SK-N-MC (cell line): ENCODE measurements around the gene TACSTD2.

Experiments used
- EZH2 ChIP-seq: fragments of 200-600 bp; sonication (generic); IDR thresholded peaks from one replicate; pipeline ENCODE4 v1.6.1; 2017; ENCODE audit warnings: antibody characterized with exemption
- POLR2AphosphoS5 ChIP-seq: IDR thresholded peaks from 2 replicates; pipeline ENCODE4 v1.6.1; 2012; ENCODE audit warnings: mild to moderate bottlenecking, low read depth, low read length, borderline replicate concordance

DNA sequence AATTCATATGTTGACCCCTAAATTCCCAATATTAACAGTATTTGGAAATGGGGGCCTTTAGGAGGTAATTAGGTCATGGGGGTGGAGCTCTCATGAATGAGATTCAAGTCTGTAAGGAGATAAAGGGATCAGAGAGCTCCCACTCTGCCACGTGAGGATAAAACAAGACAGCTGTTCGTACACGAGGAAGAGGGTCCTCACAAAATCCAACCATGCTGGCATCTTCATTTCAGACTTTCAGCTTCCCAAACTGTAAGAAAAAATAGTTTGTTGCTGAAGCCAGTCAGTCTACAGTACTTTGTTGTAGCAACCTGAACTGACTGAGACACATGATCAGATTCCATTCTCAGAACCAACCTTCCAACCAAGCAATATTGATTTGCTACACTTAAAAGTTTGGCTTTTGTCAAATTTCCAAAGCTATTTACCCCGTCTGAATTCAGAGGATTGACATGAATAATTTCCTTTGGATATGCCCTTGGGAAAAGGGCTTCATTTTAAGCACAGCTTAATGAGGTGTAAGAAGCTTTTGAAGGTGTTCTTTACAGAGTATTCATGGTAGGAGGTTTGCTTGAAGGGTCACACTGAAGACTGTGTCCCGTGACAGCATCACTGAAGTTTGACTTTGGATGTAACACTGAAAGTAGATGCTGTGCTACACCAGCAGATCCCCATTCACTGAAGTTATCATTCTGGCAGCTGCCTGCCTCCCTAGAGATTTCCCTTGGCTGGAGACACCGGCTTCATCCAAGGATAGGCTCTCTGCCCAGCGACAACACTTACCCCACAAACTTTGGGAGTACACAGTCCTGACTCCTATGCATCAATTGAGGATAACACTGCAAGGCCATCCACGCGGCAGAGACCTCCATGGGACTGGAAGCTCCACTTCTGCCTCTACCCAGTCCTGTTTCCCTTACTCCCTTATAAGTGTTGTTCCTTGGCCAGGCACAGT lies 25.6 kb downstream of the TACSTD2 start:
- no peak for TF ChIP-seq POLR2AphosphoS5
- TF ChIP-seq EZH2, result no peak
